ENCODE results near the gene GRIP1.

DNA sequence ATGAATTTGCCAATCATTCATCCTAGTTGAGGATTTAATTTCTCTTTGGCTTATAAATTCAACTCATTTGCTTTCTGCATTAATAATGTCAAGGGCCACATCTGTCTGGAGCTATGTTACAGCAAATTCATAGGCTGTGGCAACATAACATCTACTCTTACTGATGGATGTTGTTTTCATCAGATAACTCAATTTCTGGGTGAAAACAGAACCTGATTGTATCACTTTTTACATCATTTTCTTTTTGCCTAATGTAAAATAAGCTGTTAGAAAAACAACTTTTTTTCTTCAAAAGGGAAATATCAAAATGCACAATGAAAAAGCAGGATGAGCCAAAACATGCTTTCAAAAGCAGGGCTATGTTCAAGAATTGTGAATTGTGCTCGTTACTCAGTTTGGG, 303.3 kb downstream of the GRIP1 start:
- no peak for TF ChIP-seq HDGF (IDR thresholded peaks at IDR 0.05)
- TF ChIP-seq, protein P1, sequence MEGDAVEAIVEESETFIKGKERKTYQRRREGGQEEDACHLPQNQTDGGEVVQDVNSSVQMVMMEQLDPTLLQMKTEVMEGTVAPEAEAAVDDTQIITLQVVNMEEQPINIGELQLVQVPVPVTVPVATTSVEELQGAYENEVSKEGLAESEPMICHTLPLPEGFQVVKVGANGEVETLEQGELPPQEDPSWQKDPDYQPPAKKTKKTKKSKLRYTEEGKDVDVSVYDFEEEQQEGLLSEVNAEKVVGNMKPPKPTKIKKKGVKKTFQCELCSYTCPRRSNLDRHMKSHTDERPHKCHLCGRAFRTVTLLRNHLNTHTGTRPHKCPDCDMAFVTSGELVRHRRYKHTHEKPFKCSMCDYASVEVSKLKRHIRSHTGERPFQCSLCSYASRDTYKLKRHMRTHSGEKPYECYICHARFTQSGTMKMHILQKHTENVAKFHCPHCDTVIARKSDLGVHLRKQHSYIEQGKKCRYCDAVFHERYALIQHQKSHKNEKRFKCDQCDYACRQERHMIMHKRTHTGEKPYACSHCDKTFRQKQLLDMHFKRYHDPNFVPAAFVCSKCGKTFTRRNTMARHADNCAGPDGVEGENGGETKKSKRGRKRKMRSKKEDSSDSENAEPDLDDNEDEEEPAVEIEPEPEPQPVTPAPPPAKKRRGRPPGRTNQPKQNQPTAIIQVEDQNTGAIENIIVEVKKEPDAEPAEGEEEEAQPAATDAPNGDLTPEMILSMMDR (IDR thresholded peaks at IDR 0.05 in 2 of 3, conservative IDR thresholded peaks at IDR 0.05 in 1 of 3; ENCODE audit: control insufficient read depth in 2 of 3, extremely low read depth in 1 of 3, insufficient read depth in 1 of 3, low read depth in 3 of 3, low read length in 3 of 3) = no peak
- TF ChIP-seq FOS (IDR thresholded peaks at IDR 0.05; ENCODE audit: borderline replicate concordance, extremely low read depth, insufficient read length) = no peak
- TF ChIP-seq EZH2 (IDR thresholded peaks at IDR 0.05; ENCODE audit: borderline replicate concordance, control insufficient read depth, low read depth, low read length) = no peak
- no peak for TF ChIP-seq EGR1 (IDR thresholded peaks at IDR 0.05; ENCODE audit: borderline replicate concordance in 1 of 2, low read depth in 2 of 2, low read length in 2 of 2)
- no peak for TF ChIP-seq POLR2AphosphoS5 (IDR thresholded peaks at IDR 0.05; ENCODE audit: low read length)
- TF ChIP-seq CHD4 (IDR thresholded peaks at IDR 0.05) = no peak
- no peak for TF ChIP-seq GATAD2B (conservative IDR thresholded peaks at IDR 0.05; ENCODE audit: low read depth)
- no peak for TF ChIP-seq SMC3 (IDR thresholded peaks at IDR 0.05; ENCODE audit: borderline replicate concordance, low read length)
- TF ChIP-seq WRNIP1 (IDR thresholded peaks at IDR 0.05; ENCODE audit: borderline replicate concordance, low read depth, low read length) = no peak

Data from GM12878 (cell line).